ENCODE data around the gene CRAMP1. TPM values are rescaled to one million over a fixed set of nuclear protein-coding genes. Genes with fewer than 3 reads are reported as not detected.

CRAMP1 gene
- total RNA-seq, 4 donors from 2014 or later = 9.0 to 15.1 (median 11.3) TPM

DNA sequence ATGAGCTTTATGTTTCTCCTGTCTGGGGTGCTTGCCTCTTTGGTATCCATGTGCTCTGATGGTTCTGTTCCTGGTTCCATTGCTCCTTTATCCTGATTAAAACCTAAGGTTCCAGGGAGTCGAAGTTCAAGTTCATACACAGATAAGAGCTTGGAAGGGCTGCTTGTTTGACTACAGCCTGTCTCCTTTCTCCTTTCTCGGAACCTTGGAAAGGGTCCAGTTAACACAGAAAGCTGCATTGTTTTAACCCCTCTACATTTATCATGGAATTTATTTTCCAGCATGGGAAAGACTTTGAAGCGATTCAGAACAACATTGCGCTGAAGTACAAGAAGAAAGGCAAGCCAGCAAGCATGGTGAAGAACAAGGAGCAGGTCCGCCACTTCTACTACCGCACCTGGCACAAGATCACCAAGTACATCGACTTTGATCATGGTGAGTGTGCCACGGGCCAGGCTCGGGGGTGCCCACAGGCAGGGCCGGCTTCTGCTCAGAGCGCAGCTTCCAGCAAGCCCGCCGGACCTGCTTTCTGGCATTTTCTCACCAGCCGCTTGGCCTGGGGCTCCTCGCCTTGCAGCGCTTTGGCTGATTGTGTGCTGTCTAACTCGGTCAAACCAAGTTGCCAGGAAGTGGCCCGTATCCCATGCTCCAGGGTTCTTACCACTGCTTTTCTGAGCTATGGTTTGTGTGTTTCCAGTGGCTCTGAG lies 19.9 kb downstream of the CRAMP1 start:
- 65 to 84% methylated on average over 5 to 15 of the region's 18 CpGs for WGBS, 2 donors (ENCODE audit: low coverage in 1 of 2)
- no peaks in the 10 kb centered on the region for H3K4me1 ChIP-seq
- ATAC-seq = no peak
- TF ChIP-seq POLR2AphosphoS5 (IDR thresholded peaks at IDR 0.05) (no peak), POLR2A (IDR thresholded peaks at IDR 0.05) (no peak), EP300 (IDR thresholded peaks at IDR 0.05) (no peak)
- TF ChIP-seq, protein P1, sequence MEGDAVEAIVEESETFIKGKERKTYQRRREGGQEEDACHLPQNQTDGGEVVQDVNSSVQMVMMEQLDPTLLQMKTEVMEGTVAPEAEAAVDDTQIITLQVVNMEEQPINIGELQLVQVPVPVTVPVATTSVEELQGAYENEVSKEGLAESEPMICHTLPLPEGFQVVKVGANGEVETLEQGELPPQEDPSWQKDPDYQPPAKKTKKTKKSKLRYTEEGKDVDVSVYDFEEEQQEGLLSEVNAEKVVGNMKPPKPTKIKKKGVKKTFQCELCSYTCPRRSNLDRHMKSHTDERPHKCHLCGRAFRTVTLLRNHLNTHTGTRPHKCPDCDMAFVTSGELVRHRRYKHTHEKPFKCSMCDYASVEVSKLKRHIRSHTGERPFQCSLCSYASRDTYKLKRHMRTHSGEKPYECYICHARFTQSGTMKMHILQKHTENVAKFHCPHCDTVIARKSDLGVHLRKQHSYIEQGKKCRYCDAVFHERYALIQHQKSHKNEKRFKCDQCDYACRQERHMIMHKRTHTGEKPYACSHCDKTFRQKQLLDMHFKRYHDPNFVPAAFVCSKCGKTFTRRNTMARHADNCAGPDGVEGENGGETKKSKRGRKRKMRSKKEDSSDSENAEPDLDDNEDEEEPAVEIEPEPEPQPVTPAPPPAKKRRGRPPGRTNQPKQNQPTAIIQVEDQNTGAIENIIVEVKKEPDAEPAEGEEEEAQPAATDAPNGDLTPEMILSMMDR (IDR thresholded peaks at IDR 0.05) = no peak
- H3K27ac ChIP-seq = no peak overlapping the region
- no peak overlapping the region for H3K4me3 ChIP-seq
- H3K9me3 ChIP-seq = no peaks in the 10 kb centered on the region
- no peaks in the 10 kb centered on the region for H3K27me3 ChIP-seq
- H3K36me3 ChIP-seq = peaks cover 0 to 95% of the 10 kb centered on the region in 2 donors

DNA sequence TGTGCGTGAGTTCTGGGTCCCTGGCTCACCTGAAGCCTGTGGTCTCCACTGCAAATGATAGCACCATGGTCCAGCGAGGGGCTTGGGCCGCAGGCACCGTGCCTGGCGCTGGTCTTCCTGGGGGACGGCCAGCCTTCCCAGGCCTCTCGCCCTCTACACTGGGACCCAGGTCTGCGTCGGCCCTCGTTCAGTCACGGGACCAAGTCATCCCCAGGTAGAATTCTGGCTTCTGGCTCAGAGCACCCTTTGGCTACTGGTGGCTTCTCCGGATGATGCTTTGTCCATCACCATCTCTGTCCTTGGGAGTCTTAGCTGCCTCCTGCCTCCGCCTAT lies 20.4 kb downstream of the CRAMP1 start:
- Histone ChIP-seq H3K36me3 (peaks cover 0 to 95% of the 10 kb centered on the region in 2 donors), H3K27ac (no peak overlapping the region), H3K27me3 (no peaks in the 10 kb centered on the region), H3K9me3 (no peaks in the 10 kb centered on the region), H3K4me1 (no peaks in the 10 kb centered on the region), H3K4me3 (no peak overlapping the region)
- ATAC-seq = no peak
- TF ChIP-seq, protein P1 (IDR thresholded peaks at IDR 0.05) = no peak
- TF ChIP-seq POLR2A (IDR thresholded peaks at IDR 0.05) = no peak
- 91 to 100% methylated on average over 1 to 10 of the region's 13 CpGs for WGBS, 2 donors (ENCODE audit: low coverage in 1 of 2)

GRCh38 chr16:1633310-1633709 lies 21.1 kb downstream of the CRAMP1 start:
- TF ChIP-seq POLR2AphosphoS5 (IDR thresholded peaks at IDR 0.05) = no peak
- TF ChIP-seq, protein P1 (IDR thresholded peaks at IDR 0.05) = no peak
- TF ChIP-seq EP300 (IDR thresholded peaks at IDR 0.05) = no peak
- no peak for TF ChIP-seq POLR2A (IDR thresholded peaks at IDR 0.05)
- 85% methylated on average over 3 of the region's 12 CpGs; no CpG with 5 or more reads in 1 of the 2 donors for WGBS, 2 donors (ENCODE audit: low coverage in 1 of 2)
- H3K27me3 ChIP-seq = no peaks in the 10 kb centered on the region

DNA sequence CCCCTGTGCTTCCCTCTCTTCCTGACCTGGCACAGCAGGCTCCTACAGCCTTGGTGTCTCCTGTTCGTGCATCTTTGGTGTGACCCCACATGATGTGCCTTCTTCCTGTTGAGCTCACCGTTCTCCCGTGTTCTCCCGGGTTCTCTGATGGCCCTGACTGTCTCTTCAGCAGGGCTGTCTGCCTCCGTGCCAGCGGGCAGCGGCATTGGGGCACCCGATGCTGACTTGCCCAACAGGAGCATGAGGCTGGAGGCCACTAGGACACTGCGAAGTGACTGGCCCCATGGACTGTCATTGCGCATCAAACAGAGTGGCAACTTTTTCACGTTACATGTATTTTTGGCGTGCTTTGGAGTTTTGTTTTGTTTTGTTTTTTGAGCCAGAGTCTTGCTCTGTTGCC lies 22.4 kb downstream of the CRAMP1 start:
- H3K4me3 ChIP-seq = no peak overlapping the region
- TF ChIP-seq, protein P1 (IDR thresholded peaks at IDR 0.05) = no peak
- TF ChIP-seq EP300 (IDR thresholded peaks at IDR 0.05) = no peak
- TF ChIP-seq POLR2AphosphoS5 (IDR thresholded peaks at IDR 0.05) = no peak
- TF ChIP-seq POLR2A (IDR thresholded peaks at IDR 0.05) = no peak
- 91 to 97% methylated on average over 6 of the region's 12 CpGs for WGBS, 2 donors (ENCODE audit: low coverage in 1 of 2)
- H3K36me3 ChIP-seq = peaks cover 0 to 100% of the 10 kb centered on the region in 2 donors
- H3K4me1 ChIP-seq = no peaks in the 10 kb centered on the region
- no peak for ATAC-seq
- H3K27me3 ChIP-seq = no peaks in the 10 kb centered on the region
- H3K27ac ChIP-seq = no peak overlapping the region
- H3K9me3 ChIP-seq = no peaks in the 10 kb centered on the region

More at GRCh38 chr16:1633310-1633709, 21.1 kb downstream of the CRAMP1 start:
- no peak overlapping the region for H3K27ac ChIP-seq
- no peaks in the 10 kb centered on the region for H3K9me3 ChIP-seq
- no peak overlapping the region for H3K4me3 ChIP-seq
- no peak for ATAC-seq
- H3K4me1 ChIP-seq = no peaks in the 10 kb centered on the region
- peaks cover 0 to 100% of the 10 kb centered on the region in 2 donors for H3K36me3 ChIP-seq

- H3K4me1 ChIP-seq = no peaks in the 10 kb centered on the region
- TF ChIP-seq POLR2AphosphoS5 (IDR thresholded peaks at IDR 0.05) (no peak), EP300 (IDR thresholded peaks at IDR 0.05) (no peak), POLR2A (IDR thresholded peaks at IDR 0.05) (no peak)
- no peaks in the 10 kb centered on the region for H3K27me3 ChIP-seq
- H3K9me3 ChIP-seq = no peaks in the 10 kb centered on the region
- whole genome bisulfite sequencing, 2 donors (ENCODE audit: low coverage in 1 of 2) = no CpG with 5 or more reads among the region's 13 CpGs
- H3K4me3 ChIP-seq = no peak overlapping the region
- no peak for ATAC-seq
- peaks cover 0 to 100% of the 10 kb centered on the region in 2 donors for H3K36me3 ChIP-seq
- H3K27ac ChIP-seq = no peak overlapping the region
These were observed 22.9 kb downstream of the CRAMP1 start for GRCh38 chr16:1635070-1635469.

Measured in gastroesophageal sphincter (tissue), 4 donors.